Cardiac muscle cell (in vitro differentiated cells and primary cell): ENCODE data around the gene LRP1B. TPM values are rescaled to one million over a fixed set of nuclear protein-coding genes. Genes with fewer than 3 reads are reported as not detected.

ENCODE experiments used
- DNase-seq, 2 donors: peaks; one replicate each; pipeline versions ENCODE4 v3.0.0 to v3.0.0-alpha.2; 2010 to 2017; ENCODE audit warnings: low read depth in 1 of 2, low spot score in 1 of 2
- H3K27ac ChIP-seq: fragments of 200-600 bp; sonication (generic); 2 replicates; pipeline ENCODE4 v1.5.1; 2016
- H3K27me3 ChIP-seq: fragments of 200-600 bp; sonication (generic); 2 replicates; pipeline ENCODE4 v1.6.0; 2016; ENCODE audit warnings: control low read depth
- H3K36me3 ChIP-seq: fragments of 200-600 bp; sonication (generic); 2 replicates; pipeline ENCODE4 v1.5.1; 2016; ENCODE audit warnings: control low read depth
- H3K4me1 ChIP-seq: fragments of 200-600 bp; sonication (generic); 2 replicates; pipeline ENCODE4 v1.8.1; 2017; ENCODE audit warnings: low read depth, mild to moderate bottlenecking, mixed run types
- H3K4me3 ChIP-seq: fragments of 200-600 bp; sonication (generic); 2 replicates; pipeline ENCODE4 v1.5.1; 2016; ENCODE audit warnings: mild to moderate bottlenecking
- H3K9me3 ChIP-seq: fragments of 200-600 bp; sonication (generic); 2 replicates; pipeline ENCODE4 v1.5.1; 2017; ENCODE audit warnings: low read depth, mild to moderate bottlenecking, control low read depth
- CTCF ChIP-seq: IDR thresholded peaks from 2 replicates; pipeline ENCODE4 v1.5.1; 2012; ENCODE audit warnings: low read depth, mild to moderate bottlenecking, low read length
- polyA plus RNA-seq: library from polyadenylated mRNA; unstranded; fragments of >200 nt; fragmentation: Nextera tagmentation; extraction: Ambion mirVana; gene quantifications from 2 replicates; pipeline ENCODE4 v1.2.1, GENCODE V29; 2016
- total RNA-seq: library from RNA; depleted of rRNA; stranded (reverse); fragments of >200 nt; gene quantifications from 2 replicates; pipeline ENCODE4 v1.2.3, GENCODE V29; 2016

The LRP1B gene
- total and polyA plus RNA-seq, 2 experiments from 2014 or later = 1.2 to 2.5 TPM

- Histone ChIP-seq H3K4me3 (no peak overlapping the region), H3K4me1 (no peaks in the 10 kb centered on the region), H3K9me3 (no peaks in the 10 kb centered on the region), H3K27me3 (no peaks in the 10 kb centered on the region), H3K27ac (no peak overlapping the region), H3K36me3 (no peaks in the 10 kb centered on the region)
- no peak for DNase-seq
- no peak for TF ChIP-seq CTCF
Observed at GRCh38 chr2:141967503-141967902, 163.3 kb downstream of the LRP1B start.

- H3K36me3 ChIP-seq = no peaks in the 10 kb centered on the region
- DNase-seq = no peak
- no peak overlapping the region for H3K27ac ChIP-seq
- no peaks in the 10 kb centered on the region for H3K27me3 ChIP-seq
- no peaks in the 10 kb centered on the region for H3K9me3 ChIP-seq
- peaks cover 5% of the 10 kb centered on the region for H3K4me1 ChIP-seq
- no peak for TF ChIP-seq CTCF
- no peak overlapping the region for H3K4me3 ChIP-seq
Observed at GRCh38 chr2:141959941-141960340, 170.9 kb downstream of the LRP1B start.

GRCh38 chr2:141959016-141959415, 171.8 kb downstream of the LRP1B start:
- H3K9me3 ChIP-seq = no peaks in the 10 kb centered on the region
- H3K36me3 ChIP-seq = no peaks in the 10 kb centered on the region
- peaks cover 5% of the 10 kb centered on the region for H3K4me1 ChIP-seq
- no peak overlapping the region for H3K27ac ChIP-seq
- DNase-seq = no peak
- no peak overlapping the region for H3K4me3 ChIP-seq
- H3K27me3 ChIP-seq = no peaks in the 10 kb centered on the region
- no peak for TF ChIP-seq CTCF

GRCh38 chr2:141957827-141958450, 172.9 kb downstream of the LRP1B start:
- Histone ChIP-seq H3K36me3 (no peaks in the 10 kb centered on the region), H3K4me1 (peaks cover 5% of the 10 kb centered on the region), H3K4me3 (no peak overlapping the region), H3K27ac (no peak overlapping the region), H3K27me3 (no peaks in the 10 kb centered on the region), H3K9me3 (no peaks in the 10 kb centered on the region)
- no peak for DNase-seq
- no peak for TF ChIP-seq CTCF

- Histone ChIP-seq H3K36me3 (no peaks in the 10 kb centered on the region), H3K4me1 (peaks cover 5% of the 10 kb centered on the region), H3K27me3 (no peaks in the 10 kb centered on the region), H3K9me3 (no peaks in the 10 kb centered on the region), H3K27ac (no peak overlapping the region), H3K4me3 (no peak overlapping the region)
- TF ChIP-seq CTCF = no peak
- no peak for DNase-seq
Observed at GRCh38 chr2:141957321-141957720, 173.5 kb downstream of the LRP1B start.
